Right cardiac atrium (tissue), 5 donors: Measurements from ENCODE around the gene RPS6KA2. TPM values are rescaled to one million over a fixed set of nuclear protein-coding genes. Genes with fewer than 3 reads are reported as not detected.

Experiments used
- ATAC-seq, 2 donors: fragments of 200-7000 bp; cut with Tn5 transposase; one replicate each; pipeline versions ENCODE4 v1.8.0 to v1.9.1; 2020; ENCODE audit warnings: moderate library complexity in 2 of 2, mild to moderate bottlenecking in 1 of 2
- DNase-seq, 3 donors: peaks; one replicate each; pipeline ENCODE4 v3.0.0-alpha.2; 2020
- H3K27ac ChIP-seq: one replicate; pipeline ENCODE4 v1.5.1; 2013; ENCODE audit warnings: mild to moderate bottlenecking, low read length, control low read depth, moderate library complexity
- H3K27me3 ChIP-seq: one replicate; pipeline ENCODE4 v1.6.1; 2013; ENCODE audit not compliant: control insufficient read depth, insufficient read depth
- H3K4me1 ChIP-seq: one replicate; pipeline ENCODE4 v1.6.1; 2013; ENCODE audit warnings: low read length; ENCODE audit not compliant: control insufficient read depth, insufficient read depth
- H3K4me3 ChIP-seq: one replicate; pipeline ENCODE4 v1.5.1; 2013; ENCODE audit warnings: low read length, control low read depth
- H3K9me3 ChIP-seq: one replicate; pipeline ENCODE4 v1.6.1; 2013; ENCODE audit warnings: low read length; ENCODE audit not compliant: control insufficient read depth
- WGBS: extraction: QIAGEN DNeasy Blood & Tissue Kit; methylation state at CpG from one replicate; pipeline ENCODE4 v1.1.7; 2013; 5-methylcytosine and 5-hydroxymethylcytosine counted together
- intact Hi-C, 4 donors: fragments of 100-400 bp; cut with DNase I; formaldehyde crosslinking; loops; one replicate each; pipeline versions ENCODE4 v1.11.0 to v1.14.0; 2022 to 2023
- polyA plus RNA-seq: library from polyadenylated mRNA; stranded (reverse); fragments of 200-250 nt; gene quantifications from one replicate; pipeline ENCODE4 v1.2.3, GENCODE V29; 2013
- total RNA-seq, 4 donors: library from RNA; stranded (reverse); fragmentation: NEBNext Ultra II Directional; extraction: Animal tissue kit (Norgen Biotek cat#: 25700); gene quantifications; one replicate each; pipeline ENCODE4 v1.2.1, GENCODE V29; 2021
- donor health status: healthy with polysubstance abuse.
- donor health status: DM: no; HTN: yes; CAD: no.
- donor health status: DM: no; HTN: no; CAD: no.
- donor health status: DM: no; HTN: yes; CAD: no; lungs with severe emphysema.
- donor health status: DM: yes; HTN: yes; CAD: no.

The RPS6KA2 gene
- total and polyA plus RNA-seq, 5 donors, result 34.0 to 80.9 (median 65.3) TPM

GRCh38 chr6:166520905-166521834 lies 105.9 kb downstream of the RPS6KA2 start:
- intact Hi-C loops, result no loop called here
- no peak overlapping the region for H3K4me3 ChIP-seq
- H3K27ac ChIP-seq, result no peak overlapping the region
- ATAC-seq, result no peak
- no peaks in the 10 kb centered on the region for H3K9me3 ChIP-seq
- no peaks in the 10 kb centered on the region for H3K4me1 ChIP-seq
- WGBS, result 89% methylated on average over 10 of the region's 10 CpGs
- no peak for DNase-seq
- no peaks in the 10 kb centered on the region for H3K27me3 ChIP-seq

GRCh38 chr6:166516251-166516884 lies 110.7 kb downstream of the RPS6KA2 start:
- H3K9me3 ChIP-seq, result no peaks in the 10 kb centered on the region
- H3K27me3 ChIP-seq, result no peaks in the 10 kb centered on the region
- intact Hi-C loops, result no loop called here
- no peak overlapping the region for H3K27ac ChIP-seq
- DNase-seq (no peak), ATAC-seq (no peak)
- 70% methylated on average over 7 of the region's 7 CpGs for WGBS
- H3K4me3 ChIP-seq, result no peak overlapping the region
- H3K4me1 ChIP-seq, result no peaks in the 10 kb centered on the region

GRCh38 chr6:166515072-166515810 lies 111.8 kb downstream of the RPS6KA2 start:
- no peak for DNase-seq
- Histone ChIP-seq H3K4me3 (no peak overlapping the region), H3K9me3 (no peaks in the 10 kb centered on the region), H3K4me1 (no peaks in the 10 kb centered on the region), H3K27me3 (no peaks in the 10 kb centered on the region), H3K27ac (no peak overlapping the region)
- WGBS, result 58% methylated on average over 11 of the region's 11 CpGs
- intact Hi-C loops, result no loop called here
- ATAC-seq, result peak in 1 of 2 donors; percentile 42

- no peaks in the 10 kb centered on the region for H3K27me3 ChIP-seq
- ATAC-seq, result peak in 1 of 2 donors; percentile 45
- intact Hi-C loops, result no loop called here
These were observed 112.9 kb downstream of the RPS6KA2 start for GRCh38 chr6:166514196-166514595.

GRCh38 chr6:166512567-166512966 lies 114.5 kb downstream of the RPS6KA2 start:
- 90% methylated on average over 8 of the region's 8 CpGs for WGBS
- no peaks in the 10 kb centered on the region for H3K27me3 ChIP-seq
- DNase-seq (no peak), ATAC-seq (no peak)
- H3K4me3 ChIP-seq, result no peak overlapping the region
- no peaks in the 10 kb centered on the region for H3K9me3 ChIP-seq
- H3K4me1 ChIP-seq, result no peaks in the 10 kb centered on the region
- H3K27ac ChIP-seq, result no peak overlapping the region
- intact Hi-C loops, result no loop called here

More at GRCh38 chr6:166514196-166514595, 112.9 kb downstream of the RPS6KA2 start:
- Histone ChIP-seq H3K4me3 (no peak overlapping the region), H3K27ac (no peak overlapping the region), H3K9me3 (no peaks in the 10 kb centered on the region), H3K4me1 (no peaks in the 10 kb centered on the region)
- WGBS, result 89% methylated on average over 3 of the region's 3 CpGs
- no peak for DNase-seq

GRCh38 chr6:166511316-166511715 lies 115.7 kb downstream of the RPS6KA2 start:
- no peak overlapping the region for H3K27ac ChIP-seq
- intact Hi-C loops, result no loop called here
- no peaks in the 10 kb centered on the region for H3K4me1 ChIP-seq
- WGBS, result 96% methylated on average over 2 of the region's 2 CpGs
- no peak overlapping the region for H3K4me3 ChIP-seq
- H3K9me3 ChIP-seq, result no peaks in the 10 kb centered on the region
- ATAC-seq (no peak), DNase-seq (no peak)
- no peaks in the 10 kb centered on the region for H3K27me3 ChIP-seq

- H3K27me3 ChIP-seq, result no peaks in the 10 kb centered on the region
- no peak for DNase-seq
- H3K27ac ChIP-seq, result no peak overlapping the region
- H3K9me3 ChIP-seq, result no peaks in the 10 kb centered on the region
- ATAC-seq, result no peak
- WGBS, result 90% methylated on average over 8 of the region's 8 CpGs
- H3K4me1 ChIP-seq, result no peaks in the 10 kb centered on the region
- H3K4me3 ChIP-seq, result no peak overlapping the region
- intact Hi-C loops, result no loop called here
These were observed 117.9 kb downstream of the RPS6KA2 start for GRCh38 chr6:166509193-166509592.

GRCh38 chr6:166508726-166509125 lies 118.3 kb downstream of the RPS6KA2 start:
- Histone ChIP-seq H3K4me3 (no peak overlapping the region), H3K9me3 (no peaks in the 10 kb centered on the region), H3K27ac (no peak overlapping the region), H3K27me3 (no peaks in the 10 kb centered on the region), H3K4me1 (no peaks in the 10 kb centered on the region)
- DNase-seq (no peak), ATAC-seq (no peak)
- intact Hi-C loops, result no loop called here
- WGBS, result 81% methylated on average over 11 of the region's 11 CpGs

- intact Hi-C loops, result no loop called here
- Histone ChIP-seq H3K4me1 (no peaks in the 10 kb centered on the region), H3K27ac (no peak overlapping the region), H3K27me3 (no peaks in the 10 kb centered on the region), H3K4me3 (no peak overlapping the region), H3K9me3 (no peaks in the 10 kb centered on the region)
- DNase-seq (no peak), ATAC-seq (peak in 1 of 2 donors; percentile 18)
- whole genome bisulfite sequencing, result 88% methylated on average over 25 of the region's 25 CpGs
These were observed 119.1 kb downstream of the RPS6KA2 start for GRCh38 chr6:166507809-166508564.

- ATAC-seq (no peak), DNase-seq (no peak)
- H3K9me3 ChIP-seq, result no peaks in the 10 kb centered on the region
- no peaks in the 10 kb centered on the region for H3K4me1 ChIP-seq
- WGBS, result 97% methylated on average over 2 of the region's 2 CpGs
- H3K27me3 ChIP-seq, result no peaks in the 10 kb centered on the region
- intact Hi-C loops, result no loop called here
- H3K4me3 ChIP-seq, result no peak overlapping the region
- no peak overlapping the region for H3K27ac ChIP-seq
These were observed 119.7 kb downstream of the RPS6KA2 start for GRCh38 chr6:166507380-166507779.
